Activated CD4-positive, CD25-positive, alpha-beta regulatory T cell treated with anti-CD3 and anti-CD28 coated beads, Interleukin-2, amount 50 U/mL, for 16 hours (primary cell): Measurements from ENCODE around the gene FBF1.
"Not testable (repeated sequence)": the region's sequence is repeated elsewhere in the genome, so short reads cannot be mapped to it uniquely, and the experiment has no call there.

ENCODE experiments used
- DNase-seq: peaks from one replicate; pipeline ENCODE4 v3.0.0-alpha.2; 2020; ENCODE audit warnings: low read depth, low spot score

Gene FBF1, protein sequence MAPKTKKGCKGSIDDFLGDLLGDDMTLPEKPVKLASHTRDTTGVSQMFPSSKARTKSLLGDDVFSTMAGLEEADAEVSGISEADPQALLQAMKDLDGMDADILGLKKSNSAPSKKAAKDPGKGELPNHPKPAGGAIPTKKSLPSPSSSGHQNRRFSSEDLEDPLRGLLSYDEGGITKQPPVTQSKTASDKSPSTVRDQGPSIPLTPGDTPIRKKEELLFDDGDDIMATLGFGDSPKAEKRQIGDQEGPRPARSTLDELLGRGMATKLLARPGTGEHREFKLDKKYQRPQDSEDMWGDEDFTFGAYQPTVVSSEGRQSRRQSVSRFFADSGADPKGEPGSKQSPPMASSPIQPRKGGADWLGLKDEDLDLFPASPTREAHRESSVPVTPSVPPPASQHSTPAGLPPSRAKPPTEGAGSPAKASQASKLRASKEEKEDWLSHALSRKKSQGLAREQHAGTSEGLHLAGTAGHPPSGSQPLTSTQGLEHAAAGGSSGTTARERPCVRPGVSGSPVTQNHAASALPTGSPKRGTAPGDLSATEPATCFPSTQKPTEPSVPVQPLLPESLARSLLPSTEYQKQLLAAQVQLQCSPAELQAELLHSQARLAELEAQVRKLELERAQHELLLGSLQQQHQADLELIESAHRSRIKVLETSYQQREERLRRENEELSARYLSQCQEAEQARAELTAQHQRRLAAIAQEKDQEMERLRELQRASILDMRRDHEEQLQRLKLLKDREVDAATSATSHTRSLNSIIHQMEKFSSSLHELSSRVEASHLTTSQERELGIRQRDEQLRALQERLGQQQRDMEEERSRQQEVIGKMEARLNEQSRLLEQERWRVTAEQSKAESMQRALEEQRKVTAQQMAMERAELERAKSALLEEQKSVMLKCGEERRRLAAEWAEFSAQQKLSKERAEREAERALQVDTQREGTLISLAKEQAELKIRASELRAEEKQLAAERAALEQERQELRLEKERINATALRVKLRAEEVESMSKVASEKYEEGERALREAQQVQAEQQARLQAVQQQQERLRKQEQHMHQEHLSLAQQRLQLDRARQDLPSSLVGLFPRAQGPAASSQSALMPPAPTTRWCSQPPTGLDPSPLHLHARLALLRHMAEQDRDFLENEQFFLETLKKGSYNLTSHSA

DNA sequence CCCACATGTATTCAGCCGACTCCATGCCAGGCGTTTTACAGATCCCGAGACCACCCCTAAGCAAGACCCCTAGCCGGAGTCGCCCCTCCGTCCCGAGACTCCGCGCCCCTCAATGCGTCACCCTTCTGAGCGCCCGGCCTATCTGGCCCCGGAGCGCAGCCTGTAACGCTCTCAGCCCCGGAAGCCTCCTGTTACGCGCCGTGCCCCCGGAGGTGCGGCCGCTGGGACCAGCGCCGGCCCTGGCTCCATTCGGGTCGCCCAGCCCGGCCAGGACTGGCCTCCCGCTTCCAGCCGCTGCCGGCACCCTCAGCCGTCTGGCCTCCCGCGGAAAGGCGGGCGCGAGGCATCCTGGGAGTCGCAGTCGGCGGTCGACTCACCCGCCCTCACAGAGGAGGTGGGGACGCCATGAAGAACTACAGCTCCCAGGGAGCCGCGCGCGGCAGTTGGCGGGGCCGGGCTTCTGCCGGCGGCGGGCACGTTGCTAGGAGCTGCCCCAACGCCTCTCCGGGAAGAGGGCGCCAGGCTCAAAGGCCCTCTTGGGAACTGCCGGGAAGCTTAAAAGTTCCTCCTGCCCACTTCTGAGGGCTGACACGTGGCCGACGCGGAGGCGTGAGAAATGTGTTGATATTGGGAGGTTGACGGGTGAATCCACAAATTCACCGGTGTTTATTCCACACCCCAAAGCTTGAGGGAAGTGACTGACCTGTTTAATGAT is at the start of gene FBF1:
Gene FBF1, minus strand, starts transcription at position 316 of the 715 bp plus-strand sequence. CDS start 2,893 bp downstream, outside the sequence.
- peak; percentile 83 for DNase-seq

- DNase-seq, result no peak
Observed at GRCh38 chr17:75987041-75987440, 46.2 kb upstream of the FBF1 start.

- no peak for DNase-seq
Observed at GRCh38 chr17:75985986-75986385, 45.1 kb upstream of the FBF1 start.

GRCh38 chr17:75983501-75984181 is 42.8 kb upstream of the FBF1 start:
- no peak for DNase-seq

- DNase-seq, result no peak
Observed at GRCh38 chr17:75981019-75981615, 40.3 kb upstream of the FBF1 start.

DNA sequence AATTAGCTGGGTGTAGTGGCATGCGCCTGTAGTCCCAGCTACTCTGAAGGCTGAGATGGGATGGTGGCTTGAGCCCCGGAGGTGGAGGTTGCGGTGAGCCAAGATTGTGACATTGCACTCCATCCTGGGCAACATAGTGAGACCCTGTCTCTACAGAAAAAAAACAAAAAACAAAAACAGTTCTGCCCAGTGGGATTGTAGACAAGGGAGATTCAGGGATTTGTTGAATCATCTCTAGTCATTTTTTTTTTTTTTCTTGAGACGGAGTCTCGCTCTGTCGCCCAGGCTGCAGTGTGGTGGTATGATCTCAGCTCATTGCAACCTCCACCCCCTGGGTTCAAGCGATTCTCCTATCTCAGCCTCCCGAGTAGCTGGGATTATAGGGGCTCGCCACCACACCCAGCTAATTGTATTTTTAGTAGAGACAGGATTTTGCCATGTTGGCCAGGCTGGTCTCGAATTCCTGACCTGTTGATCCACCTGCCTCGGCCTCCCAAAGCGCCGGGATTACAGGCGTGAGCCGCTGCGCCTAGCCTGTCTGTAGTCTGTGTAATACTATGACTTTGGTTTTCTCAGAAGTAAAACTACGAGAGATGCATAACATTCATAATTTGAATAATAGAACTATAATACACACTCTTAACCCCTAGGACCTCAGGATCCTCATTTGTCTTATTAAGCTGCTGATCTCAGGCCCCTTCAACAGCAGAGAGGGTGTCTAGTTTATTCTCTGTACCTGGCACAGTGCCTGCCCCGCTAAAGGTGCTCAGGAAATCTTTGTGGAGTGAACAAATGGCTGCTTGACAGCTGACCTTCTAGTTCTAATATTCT is 39.6 kb upstream of the FBF1 start:
- no peak for DNase-seq

- DNase-seq, result no peak
Observed at GRCh38 chr17:75979705-75980187, 38.9 kb upstream of the FBF1 start.

DNA sequence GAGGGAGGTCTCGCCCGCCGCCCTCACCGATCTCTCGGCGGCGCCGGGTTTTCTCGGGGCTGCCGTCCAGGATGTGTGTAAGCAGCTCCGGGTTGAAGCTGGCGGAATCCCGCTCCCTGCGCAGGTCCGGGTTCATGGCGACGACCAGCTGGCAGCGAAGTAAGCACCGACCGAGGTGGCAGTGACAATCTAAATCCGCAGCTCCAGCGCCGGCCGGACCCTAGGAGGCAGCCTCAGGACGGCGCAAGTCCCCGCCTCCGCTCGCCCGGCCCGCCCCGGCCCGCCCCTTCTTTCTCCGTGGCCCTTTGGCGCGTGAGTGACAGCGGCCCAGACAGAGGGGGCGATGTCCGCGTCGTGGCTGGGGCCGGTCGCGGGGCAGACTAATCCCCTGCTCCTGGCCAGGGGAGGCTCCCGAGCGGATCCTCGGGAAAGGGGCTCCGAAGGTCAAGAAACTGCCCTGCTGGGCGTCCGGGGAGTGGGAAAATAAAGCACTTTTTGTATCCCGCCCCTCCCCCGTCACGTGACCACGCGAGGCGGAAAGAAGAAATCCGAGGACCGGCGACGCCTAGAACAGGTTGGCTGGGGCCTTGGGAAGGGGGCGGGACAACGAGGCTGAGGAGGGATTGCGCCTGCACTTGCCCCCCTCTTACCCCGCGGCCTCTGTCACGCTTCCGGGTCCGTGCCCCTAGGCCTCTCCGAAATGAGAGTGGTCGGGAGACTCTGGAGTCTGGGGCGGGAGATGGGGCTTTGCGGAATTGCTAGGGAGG is 38.3 kb upstream of the FBF1 start, which contains the start of the genes ACOX1 and TEN1:
Gene ACOX1, minus strand, starts transcription at position 229 of the 767 bp plus-strand sequence. Its CDS starts 93 bp downstream, at position 136.
Gene TEN1, plus strand, starts transcription at position 303 of the 767 bp plus-strand sequence. CDS start 6,953 bp downstream, outside the sequence.
- DNase-seq, result peak; percentile 88

DNA sequence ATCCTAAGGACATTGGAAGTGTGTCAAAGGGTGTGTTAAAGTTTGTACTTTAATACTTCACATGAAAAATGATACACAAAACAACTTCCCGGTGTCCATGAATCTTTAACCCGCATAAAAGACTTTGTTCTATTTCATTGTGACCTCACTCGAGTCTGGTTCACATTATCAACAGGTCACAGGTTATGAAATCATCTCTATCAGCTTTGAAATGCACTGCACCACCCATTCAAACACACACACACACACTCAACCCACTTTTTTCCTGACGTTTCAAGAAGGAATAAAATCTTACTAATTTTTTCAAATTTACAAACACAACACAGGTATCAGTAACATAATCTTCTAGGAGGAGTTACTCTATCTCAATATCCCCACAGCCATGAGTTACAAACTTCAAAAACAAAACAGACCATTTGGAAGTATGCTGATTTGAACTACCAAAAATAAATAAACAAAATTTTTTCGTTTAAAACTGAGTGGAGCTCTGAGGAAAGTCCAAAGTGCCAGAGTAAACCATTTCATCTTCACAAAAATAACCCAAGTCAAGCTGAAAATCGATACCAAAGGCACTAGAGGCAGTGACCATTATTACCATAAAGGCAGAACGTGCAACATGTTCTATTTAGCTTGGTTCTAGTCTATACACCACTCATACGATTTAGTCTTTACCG is 35.5 kb upstream of the FBF1 start:
- DNase-seq, result no peak

DNA sequence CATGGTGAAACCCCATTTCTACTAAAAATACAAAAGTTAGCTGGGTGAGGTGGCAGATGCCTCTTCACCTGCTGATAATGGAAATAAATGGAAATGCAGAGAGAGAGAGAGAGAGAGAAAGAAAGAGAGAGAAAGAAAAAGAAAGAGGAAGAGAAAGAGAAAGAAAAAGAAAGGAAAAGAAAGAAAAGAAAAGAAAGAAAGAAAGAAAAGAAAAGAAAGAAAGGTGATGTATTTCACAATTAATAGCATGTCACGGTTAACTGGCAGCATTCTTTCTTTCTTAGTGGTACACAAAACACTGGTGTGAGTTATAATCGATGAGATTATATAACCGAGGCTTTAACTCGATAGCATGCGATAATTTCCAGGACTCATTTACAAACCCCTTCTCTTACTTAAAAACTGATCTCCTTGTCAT is 34.9 kb upstream of the FBF1 start:
- DNase-seq, result no peak

DNA sequence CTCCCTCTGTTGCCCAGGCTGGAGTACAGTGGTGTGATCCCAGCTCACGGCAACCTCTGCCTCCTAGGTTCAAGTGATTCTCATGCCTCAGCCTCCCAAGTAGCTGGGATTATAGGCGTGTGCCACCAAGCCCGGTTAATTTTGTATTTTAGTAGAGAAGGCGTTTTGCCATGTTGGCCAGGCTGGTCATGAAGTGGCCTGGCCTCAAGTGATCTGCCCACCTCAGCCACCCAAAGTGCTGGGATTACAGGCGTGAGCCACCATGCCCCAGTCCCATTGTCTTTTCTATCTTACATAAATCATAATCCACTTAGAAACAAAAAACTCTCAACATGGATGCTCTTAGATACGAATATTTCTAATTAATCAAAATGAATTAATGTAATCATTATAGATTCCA is 34.3 kb upstream of the FBF1 start:
- DNase-seq, result not testable (repeated sequence)

DNA sequence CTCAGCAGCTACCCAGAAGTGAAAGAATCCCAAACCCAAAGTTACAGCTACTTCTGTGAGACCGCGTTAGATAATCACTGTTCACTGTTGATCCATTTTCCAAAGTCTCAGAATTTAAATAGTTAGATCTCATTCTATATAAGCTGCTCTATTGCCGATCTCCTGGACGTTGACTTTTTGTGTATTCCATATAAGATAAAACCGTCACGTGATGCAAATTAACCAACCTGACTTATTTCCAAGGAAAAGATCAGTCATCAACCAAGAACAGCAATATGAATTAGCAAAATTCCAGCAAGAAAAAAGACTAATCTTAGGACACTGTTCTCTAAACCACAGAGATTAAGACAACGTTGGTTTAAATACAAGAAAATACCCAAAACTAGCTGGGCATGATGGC is 29.8 kb upstream of the FBF1 start:
- no peak for DNase-seq

DNA sequence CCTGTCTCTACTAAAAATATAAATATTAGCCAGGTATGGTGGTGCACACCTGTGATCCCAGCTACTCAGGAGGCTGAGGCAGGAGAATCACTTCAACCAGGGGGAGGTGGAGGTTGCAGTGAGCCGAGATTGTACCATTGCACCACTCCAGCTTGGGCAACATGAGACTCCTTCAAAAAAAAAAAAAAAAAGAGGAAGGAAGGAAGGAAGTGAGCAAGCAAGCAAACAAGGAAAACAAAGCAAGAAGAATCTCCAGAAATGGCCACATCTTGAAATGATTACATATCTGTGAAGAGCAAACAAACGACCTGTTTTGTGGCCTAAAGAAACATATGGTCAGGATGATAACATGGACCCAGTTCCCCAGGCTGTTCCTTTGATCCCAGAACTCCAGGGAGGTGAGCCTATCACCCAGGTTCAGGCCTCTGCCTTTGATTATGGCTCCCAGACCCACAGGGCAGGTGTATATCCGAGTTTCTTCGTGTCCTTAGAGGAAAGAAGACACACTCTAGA is 29.2 kb upstream of the FBF1 start:
- DNase-seq, result no peak

DNA sequence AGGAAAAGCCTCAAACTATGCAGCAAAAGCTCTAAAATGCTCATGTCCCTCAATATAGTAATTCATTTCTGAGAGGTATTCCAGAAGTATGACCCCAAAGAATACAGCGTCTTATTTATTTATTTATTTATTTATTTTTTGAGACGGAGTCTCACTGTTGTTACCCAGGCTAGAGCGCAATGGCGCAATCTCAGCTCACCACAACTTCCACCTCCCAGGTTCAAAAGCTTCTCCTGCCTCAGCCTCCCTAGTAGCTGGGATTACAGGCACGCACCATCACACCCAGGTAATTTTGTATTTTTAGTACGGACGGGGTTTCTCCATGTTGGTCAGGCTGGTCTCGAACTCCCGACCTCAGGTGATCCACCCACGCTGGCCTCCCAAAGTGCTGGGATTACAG is 28.2 kb upstream of the FBF1 start:
- not testable (repeated sequence) for DNase-seq

- no peak for DNase-seq
Observed at GRCh38 chr17:75965468-75965867, 24.6 kb upstream of the FBF1 start.

- DNase-seq, result no peak
Observed at GRCh38 chr17:75959839-75960511, 19.1 kb upstream of the FBF1 start.
